Fibroblast of skin of right quadriceps (primary cell): ENCODE results near the gene SOX4.

ENCODE experiments used
- DNase-seq: peaks from one replicate; pipeline ENCODE4 v3.0.0-alpha.2; 2013

The SOX4 gene

GRCh38 chr6:21615504-21615903 is 22.0 kb downstream of the SOX4 start:
- peak; percentile 19 for DNase-seq

- no peak for DNase-seq
Measured at GRCh38 chr6:21616005-21616404, 22.5 kb downstream of the SOX4 start.

- no peak for DNase-seq
Measured at GRCh38 chr6:21625642-21626041, 32.1 kb downstream of the SOX4 start.

GRCh38 chr6:21626756-21627155 is 33.2 kb downstream of the SOX4 start:
- DNase-seq: no peak

- DNase-seq: no peak
Measured at GRCh38 chr6:21628160-21628559, 34.6 kb downstream of the SOX4 start.

- no peak for DNase-seq
Measured at GRCh38 chr6:21633511-21634109, 40.1 kb downstream of the SOX4 start.

- DNase-seq: peak; percentile 93
Measured at GRCh38 chr6:21634582-21634981, 41.0 kb downstream of the SOX4 start.

GRCh38 chr6:21636876-21637275 is 43.3 kb downstream of the SOX4 start:
- DNase-seq: peak; percentile 23

GRCh38 chr6:21639316-21639715 is 45.8 kb downstream of the SOX4 start:
- DNase-seq: no peak
